Measurements from ENCODE around the gene UBE2B.

UBE2B gene

DNA sequence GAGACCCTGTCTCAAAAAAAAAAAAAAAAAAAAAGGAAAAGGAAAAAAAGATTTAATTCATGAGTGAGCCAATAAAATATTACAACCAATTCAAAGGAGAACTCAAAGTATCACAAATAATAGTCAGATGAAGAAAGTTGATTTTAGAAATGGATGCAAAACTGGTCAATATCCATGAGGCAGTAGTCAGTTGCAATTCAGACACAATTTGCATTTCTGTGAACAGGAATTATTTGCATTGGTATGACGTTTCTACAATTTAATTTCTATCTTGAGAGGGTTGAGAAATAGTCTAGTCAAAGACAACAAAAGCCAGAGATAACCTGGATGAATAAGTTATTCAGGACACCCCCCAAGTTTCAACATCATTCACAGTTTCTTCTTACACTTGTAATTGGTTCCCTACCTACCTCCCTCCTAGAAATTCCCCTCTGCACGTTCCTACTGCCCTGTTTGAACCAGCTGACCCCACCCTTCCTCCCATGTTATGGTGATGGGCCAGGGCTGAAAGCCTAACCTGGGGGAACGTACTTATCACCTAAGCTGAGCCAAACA, 68.9 kb downstream of the UBE2B start:
- Mint-ChIP-seq H3K36me3 (no peaks in the 10 kb centered on the region), H3K27ac (no peak overlapping the region), H3K9me3 (no peaks in the 10 kb centered on the region), H3K4me1 (peaks cover 12% of the 10 kb centered on the region), H3K27me3 (no peaks in the 10 kb centered on the region), H3K4me3 (no peak overlapping the region)
